ENCODE data around the gene ANKRD53.

DNA sequence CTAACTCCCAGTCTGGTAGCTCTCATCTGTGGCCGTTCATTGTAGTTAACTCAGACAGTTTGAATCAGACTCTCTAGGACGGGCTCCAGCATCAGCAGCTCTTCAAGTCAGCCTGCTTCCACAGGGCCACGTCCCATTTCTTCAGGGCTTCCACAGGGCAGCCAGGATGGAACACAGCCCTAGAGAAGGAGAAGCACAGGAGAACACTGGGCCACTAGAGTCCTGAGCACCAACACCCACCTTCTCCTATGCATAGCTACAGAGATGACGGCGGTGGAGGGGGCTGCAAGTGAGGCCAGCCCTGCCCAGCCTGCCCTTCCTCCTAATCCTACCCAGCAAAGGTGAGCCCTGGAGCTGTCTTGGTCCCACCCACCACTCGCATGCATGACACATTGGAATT is 26.4 kb downstream of the ANKRD53 start:
- no peak for TF ChIP-seq EZH2 (IDR thresholded peaks at IDR 0.05)
- no peak for TF ChIP-seq TCF7L2 (IDR thresholded peaks at IDR 0.05; ENCODE audit: borderline replicate concordance, extremely low read depth, insufficient read depth, insufficient read length)
- TF ChIP-seq POLR2A (IDR thresholded peaks at IDR 0.05; ENCODE audit: borderline replicate concordance, extremely low read depth, insufficient read depth, insufficient read length), result no peak
- TF ChIP-seq, protein P1, sequence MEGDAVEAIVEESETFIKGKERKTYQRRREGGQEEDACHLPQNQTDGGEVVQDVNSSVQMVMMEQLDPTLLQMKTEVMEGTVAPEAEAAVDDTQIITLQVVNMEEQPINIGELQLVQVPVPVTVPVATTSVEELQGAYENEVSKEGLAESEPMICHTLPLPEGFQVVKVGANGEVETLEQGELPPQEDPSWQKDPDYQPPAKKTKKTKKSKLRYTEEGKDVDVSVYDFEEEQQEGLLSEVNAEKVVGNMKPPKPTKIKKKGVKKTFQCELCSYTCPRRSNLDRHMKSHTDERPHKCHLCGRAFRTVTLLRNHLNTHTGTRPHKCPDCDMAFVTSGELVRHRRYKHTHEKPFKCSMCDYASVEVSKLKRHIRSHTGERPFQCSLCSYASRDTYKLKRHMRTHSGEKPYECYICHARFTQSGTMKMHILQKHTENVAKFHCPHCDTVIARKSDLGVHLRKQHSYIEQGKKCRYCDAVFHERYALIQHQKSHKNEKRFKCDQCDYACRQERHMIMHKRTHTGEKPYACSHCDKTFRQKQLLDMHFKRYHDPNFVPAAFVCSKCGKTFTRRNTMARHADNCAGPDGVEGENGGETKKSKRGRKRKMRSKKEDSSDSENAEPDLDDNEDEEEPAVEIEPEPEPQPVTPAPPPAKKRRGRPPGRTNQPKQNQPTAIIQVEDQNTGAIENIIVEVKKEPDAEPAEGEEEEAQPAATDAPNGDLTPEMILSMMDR (IDR thresholded peaks at IDR 0.05 in 2 of 3, conservative IDR thresholded peaks at IDR 0.05 in 1 of 3; ENCODE audit: borderline replicate concordance in 1 of 3, insufficient read depth in 1 of 3, low read depth in 2 of 3, low read length in 2 of 3), result no peak
- TF ChIP-seq ZNF274 (IDR thresholded peaks at IDR 0.05; ENCODE audit: low read depth, low read length), result no peak
- TF ChIP-seq EZH2phosphoT487 (IDR thresholded peaks at IDR 0.05; ENCODE audit: borderline replicate concordance), result no peak
- no peak for TF ChIP-seq YY1 (IDR thresholded peaks at IDR 0.05; ENCODE audit: extremely low read depth, insufficient replicate concordance, low read depth, low read length)
- no peak for TF ChIP-seq CBX3 (IDR thresholded peaks at IDR 0.05; ENCODE audit: low read depth)
- TF ChIP-seq SP1 (IDR thresholded peaks at IDR 0.05; ENCODE audit: low read depth), result no peak
- TF ChIP-seq, protein P2, sequence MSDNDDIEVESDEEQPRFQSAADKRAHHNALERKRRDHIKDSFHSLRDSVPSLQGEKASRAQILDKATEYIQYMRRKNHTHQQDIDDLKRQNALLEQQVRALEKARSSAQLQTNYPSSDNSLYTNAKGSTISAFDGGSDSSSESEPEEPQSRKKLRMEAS (IDR thresholded peaks at IDR 0.05), result no peak
- TF ChIP-seq SRF (IDR thresholded peaks at IDR 0.05; ENCODE audit: low read depth), result no peak
- no peak for TF ChIP-seq RAD21 (IDR thresholded peaks at IDR 0.05; ENCODE audit: low read depth)

Data from HCT116 (cell line).